GM18951 (cell line): ENCODE measurements around the gene TOB2.

ENCODE experiments used
- POLR2A ChIP-seq: IDR thresholded peaks from 4 replicates; pipeline ENCODE4 v1.6.1; 2011; ENCODE audit warnings: mild to moderate bottlenecking; ENCODE audit not compliant: insufficient read length, insufficient read depth; ENCODE audit errors: extremely low read depth
- in situ Hi-C: fragments of 300-500 bp; cut with MboI; formaldehyde crosslinking; loops from one replicate; pipeline ENCODE4 v1.12.0; 2022; ENCODE audit warnings: low sequenced_read_pairs, mixed read lengths, inconsistent platforms; ENCODE audit not compliant: unreplicated experiment

TOB2 gene

DNA sequence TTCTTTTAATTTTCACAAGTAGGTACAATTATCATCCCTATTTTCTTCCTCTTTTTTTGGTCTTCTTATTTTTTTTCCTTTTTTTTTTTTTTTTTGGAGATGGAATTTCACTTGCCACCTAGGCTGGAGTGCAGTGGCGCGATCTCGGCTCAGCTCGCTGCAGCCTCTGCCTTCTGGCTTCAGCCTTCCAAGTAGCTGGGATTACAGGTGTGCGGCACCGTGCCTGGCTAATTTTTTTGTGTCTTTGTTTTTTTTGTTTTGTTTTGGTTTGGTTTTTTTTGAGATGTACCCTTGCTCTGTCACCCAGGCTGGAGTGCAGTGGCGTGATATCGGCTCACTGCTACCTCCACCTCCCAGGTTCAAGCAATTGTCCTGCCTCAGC, 16.7 kb downstream of the TOB2 start:
- no peak for TF ChIP-seq POLR2A
- in situ Hi-C loops, result no loop called here

DNA sequence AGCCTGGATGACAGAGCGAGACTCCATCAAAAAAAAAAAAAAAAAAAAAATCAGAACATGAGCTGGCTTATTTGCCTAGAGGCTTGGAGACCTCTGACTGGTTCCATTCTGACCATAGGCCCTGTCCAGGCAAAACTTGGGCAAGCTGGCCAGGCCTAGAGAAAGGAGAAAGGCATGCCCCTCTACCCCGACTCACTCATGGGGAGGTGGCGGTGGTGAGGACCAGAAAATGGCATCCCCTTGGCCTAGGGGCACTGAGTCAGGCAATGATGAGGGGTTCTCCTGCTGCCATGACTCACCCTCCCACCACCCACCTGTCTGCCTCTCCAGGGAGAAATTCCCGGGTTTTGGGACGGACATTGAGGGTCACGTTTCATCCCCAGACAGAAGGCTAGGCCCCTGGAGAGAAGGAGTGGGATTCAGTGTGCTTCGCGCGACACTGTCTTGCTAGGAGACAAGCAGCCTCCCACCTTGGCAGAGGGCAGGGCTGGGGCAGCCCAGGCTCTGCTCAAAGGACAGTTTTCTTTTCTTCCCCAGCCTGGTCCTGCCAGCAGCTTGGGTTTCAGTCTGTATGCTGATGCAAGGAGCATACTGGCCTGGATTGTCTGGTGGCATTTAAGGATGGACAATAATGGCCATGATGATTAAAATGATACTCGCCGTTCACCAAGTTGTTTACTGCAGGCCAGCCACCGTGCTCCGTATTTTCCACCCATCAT, 17.2 kb downstream of the TOB2 start:
- in situ Hi-C loops, result no loop called here
- no peak for TF ChIP-seq POLR2A

DNA sequence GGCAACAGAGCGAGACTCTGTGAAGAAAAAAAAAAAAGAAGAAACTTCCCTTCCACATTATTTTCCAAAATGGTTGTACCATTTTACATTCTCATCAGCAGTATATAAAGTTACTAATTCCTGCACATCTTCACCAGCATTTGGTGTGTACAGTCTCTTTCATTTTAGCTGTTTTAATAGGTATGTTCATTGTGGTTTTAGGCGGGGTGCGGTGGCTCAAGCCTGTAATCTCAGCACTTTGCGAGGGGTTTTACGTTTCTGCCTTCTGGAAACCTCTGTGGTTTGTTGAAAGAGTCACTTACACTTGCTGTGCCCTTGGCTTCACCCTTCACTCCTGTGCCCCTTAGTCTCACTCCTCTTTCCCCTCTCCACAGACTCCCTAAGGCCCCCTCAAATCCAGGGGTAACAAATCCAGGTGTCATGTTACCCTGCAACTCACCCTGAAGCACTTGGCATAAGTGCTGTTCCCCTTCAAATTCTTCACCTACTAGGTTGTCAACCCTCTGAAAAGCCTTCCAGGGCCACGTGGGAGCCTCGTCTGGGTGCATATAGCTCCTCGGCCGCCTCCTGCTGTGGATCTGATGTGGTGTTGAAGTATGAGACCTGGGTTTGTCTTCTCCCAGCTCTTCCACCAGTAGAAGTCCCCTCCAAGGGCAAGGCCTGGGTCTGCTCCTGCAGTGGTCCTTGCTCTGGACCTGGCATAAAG, 20.8 kb downstream of the TOB2 start:
- TF ChIP-seq POLR2A, result no peak
- in situ Hi-C loops, result no loop called here

DNA sequence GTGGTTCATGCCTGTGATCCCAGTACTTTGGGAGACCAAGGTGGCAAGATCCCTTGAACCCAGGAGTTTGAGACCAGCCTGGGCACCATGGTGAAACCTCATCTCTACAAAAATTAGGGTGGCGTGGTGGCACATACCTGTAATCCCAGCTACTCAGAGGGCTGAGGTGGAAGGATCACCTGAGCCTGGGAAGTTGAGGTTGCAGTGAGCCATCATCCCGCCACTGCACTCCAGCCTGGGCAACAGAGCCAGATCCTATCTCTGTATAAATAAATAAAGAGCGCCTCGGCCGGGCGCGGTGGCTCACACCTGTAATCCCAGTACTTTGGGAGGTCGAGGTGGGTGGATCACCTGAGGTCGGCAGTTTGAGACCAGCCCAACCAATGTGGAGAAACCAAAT, 27.9 kb downstream of the TOB2 start:
- in situ Hi-C loops, result no loop called here
- no peak for TF ChIP-seq POLR2A

DNA sequence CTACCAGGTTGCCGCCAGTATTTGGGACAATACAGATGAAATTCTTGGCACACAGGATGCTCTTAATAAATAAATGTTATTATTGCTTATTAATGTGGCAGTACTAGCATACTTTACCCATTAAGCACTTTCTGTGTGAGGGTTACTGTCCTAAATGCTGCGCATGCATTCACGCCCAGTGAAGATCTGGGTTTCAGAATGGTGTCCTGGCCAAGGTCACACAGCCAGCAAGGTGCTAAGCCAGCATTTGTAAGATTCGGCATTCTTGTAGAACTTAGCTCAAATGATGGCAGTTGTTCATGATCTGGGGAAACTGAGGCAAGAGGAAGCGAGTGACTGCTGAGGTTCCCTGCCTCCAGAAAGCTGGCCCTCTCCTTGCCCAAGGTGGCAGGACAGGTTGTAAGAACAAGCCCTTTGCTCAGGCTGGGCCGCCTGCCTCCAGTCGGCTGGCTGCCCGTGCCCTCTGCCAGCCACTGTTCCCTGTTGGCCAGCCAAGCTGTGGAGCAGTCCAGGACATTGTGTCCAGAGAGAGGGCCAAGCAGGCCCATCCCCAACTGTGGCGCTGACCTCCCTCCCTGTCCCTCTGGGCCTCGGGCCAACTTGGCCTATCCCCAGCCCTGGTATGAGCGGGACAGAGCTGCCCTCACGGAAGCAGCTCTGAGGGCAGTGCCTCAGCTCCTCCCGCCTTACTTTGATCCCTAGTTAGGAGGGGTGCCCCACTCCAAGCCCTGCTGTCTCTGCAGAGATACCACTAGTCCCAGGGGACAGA, 28.8 kb downstream of the TOB2 start:
- TF ChIP-seq POLR2A, result no peak
- in situ Hi-C loops, result no loop called here

DNA sequence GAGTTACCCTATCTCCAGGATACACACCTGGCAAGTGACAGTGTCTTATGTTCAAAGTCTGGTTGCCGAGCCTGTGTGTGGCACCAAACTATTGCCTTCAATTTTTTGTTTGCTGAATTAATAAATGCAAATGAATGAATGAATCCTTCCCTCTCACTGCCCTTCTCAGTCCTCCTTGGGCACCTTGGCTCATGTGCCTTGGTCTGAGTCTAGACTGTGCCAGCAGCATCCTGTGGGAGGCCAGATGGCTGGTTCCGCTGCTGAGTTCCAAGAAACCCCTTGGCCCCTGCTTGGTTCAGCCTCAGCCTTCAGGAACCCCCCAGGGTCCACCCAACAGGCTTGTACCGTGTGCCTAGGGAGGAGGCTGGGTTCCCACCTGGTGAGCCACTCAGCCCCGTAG, 31.0 kb downstream of the TOB2 start:
- TF ChIP-seq POLR2A, result no peak

DNA sequence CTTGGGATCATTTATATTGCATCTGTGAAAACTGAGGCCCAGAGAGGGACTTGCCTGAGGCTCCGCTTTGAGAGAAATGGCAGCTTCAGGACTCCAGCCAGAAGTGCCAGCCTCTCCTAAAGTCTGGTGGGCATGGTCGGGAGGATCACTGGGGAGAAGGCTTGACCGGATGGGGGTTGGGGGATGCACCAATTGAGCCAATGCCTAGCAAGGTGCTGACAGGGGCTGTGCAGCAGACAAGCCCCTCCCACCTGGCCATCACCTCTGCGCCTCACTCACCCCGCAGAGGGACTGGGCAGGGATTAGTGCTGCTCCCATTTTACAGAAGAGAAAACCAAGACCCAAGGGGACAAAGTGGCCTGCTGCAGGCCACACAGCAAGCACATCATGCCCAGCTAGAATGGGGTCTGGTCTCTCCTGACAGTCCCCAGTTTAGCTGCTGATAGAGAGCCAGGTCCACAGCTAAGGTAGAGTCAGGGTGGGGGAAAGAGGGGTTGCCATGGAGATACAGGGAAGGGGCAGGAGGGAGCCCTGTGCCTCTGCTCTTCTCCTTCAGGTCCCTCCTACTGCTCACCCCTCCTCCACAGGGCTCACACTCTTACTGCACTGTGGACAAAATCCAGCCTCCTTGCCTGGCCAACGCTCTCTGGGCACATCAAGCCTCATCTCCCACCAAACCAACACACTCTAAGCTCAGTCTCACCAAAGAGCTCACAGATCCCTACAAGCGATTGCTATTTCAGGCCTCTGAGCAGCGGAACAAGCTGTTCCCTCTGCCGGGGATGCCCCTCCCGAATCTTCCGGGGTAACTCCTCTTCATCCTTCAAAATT, 35.4 kb downstream of the TOB2 start:
- in situ Hi-C loops, result no loop called here

More for the DNA sequence above, 31.0 kb downstream of the TOB2 start:
- in situ Hi-C loops, result no loop called here

DNA sequence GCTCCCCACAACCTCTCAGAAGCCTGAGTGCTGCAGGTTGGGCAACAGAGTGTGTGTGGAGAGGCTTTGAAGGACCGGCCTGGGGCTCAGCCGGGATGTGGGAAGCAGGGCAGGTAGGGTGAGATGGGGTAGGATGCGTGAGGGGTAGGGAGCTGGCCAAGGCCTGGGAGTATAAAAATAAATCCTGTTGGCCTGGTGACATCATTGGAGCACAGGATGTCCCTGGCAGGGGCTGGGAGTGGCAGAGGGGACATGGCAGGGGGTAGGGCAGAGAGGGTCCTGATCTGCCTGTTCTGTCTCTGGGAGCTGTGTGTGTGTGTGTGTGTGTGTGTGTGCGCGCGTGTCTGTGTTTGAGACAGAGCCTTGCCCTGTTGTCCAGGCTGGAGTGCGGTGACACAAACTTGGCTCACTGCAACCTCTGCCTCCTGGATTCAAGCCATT, 36.3 kb downstream of the TOB2 start:
- in situ Hi-C loops, result no loop called here
- no peak for TF ChIP-seq POLR2A

More for the DNA sequence above, 35.4 kb downstream of the TOB2 start:
- no peak for TF ChIP-seq POLR2A

DNA sequence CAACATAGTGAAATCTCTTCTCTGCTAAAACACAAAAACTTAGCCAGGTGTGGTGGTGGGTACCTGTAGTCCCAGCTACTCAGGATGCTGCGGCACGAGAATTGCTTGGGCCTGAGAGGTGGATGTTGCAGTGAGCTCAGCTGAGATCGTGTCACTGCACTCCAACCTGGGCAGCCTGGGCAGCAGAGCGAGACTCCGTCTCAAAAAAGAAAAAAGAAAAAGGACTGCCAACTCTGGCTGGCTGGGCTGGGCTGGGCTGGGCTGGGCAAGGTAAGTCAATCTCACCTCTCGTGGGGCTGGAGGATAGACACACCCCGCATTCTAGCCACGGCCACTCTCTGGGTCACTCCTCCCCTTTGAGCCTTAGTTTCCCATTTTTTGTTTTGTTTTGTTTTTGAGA, 37.9 kb downstream of the TOB2 start:
- TF ChIP-seq POLR2A, result no peak
- in situ Hi-C loops, result no loop called here

DNA sequence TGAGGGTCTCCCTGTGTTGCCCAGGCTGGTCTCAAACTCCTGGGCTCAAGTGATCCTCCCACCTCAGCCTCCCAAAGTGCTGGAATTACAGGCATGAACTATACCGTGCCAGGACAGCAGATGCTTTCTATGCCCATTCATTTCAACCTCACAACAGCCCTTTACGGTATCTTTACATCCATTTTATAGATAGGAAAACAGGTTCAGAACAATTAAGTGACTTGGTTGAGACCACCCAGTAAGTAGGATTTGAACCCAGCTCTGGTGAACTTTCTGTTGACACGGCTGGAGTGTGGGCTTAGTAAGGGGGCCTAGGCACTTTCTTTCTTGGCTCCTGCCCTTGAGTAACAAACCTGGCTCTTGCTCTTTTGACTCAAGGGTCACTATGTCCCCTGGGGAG, 39.2 kb downstream of the TOB2 start:
- in situ Hi-C loops, result no loop called here

DNA sequence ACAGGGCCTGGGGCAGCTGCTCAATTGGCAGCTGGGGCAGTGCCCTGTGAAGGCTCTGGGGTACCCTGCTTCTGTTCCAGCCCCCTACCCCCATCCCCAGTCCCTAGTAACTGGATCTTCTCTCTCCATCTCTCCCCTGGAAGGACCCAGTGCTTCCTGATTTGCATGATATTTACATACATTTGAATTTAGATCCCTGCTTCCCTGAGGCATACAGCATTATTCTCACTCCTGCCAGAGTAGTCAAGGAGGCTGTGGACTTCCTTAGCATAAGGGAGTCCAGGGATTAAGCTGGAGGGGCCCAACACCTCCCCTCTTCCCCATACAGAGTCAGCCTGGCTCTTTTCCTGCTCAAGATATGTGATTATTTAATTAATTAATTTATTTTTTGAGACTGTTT, 40.2 kb downstream of the TOB2 start:
- TF ChIP-seq POLR2A, result no peak
- in situ Hi-C loops, result no loop called here

More for the DNA sequence above, 39.2 kb downstream of the TOB2 start:
- no peak for TF ChIP-seq POLR2A

DNA sequence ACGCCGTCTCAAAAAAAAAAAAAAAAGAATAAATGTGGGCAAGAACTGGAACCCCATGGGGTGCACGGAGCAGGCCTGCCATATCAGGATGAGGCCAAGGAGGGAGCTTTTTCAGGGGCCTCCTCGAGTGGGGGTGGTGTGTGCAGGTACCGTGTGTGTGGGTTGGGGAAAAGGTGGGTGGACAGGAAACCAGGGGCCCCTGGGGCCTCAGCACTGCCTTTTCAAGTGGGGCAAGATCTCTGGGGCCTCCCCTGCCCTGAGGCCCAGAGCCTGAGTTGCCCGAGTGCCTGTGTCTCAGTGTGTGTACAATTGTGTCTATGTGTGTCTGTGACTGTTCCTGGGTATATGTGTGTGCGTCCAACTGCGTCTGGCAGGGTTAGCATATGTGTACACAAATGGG, 41.0 kb downstream of the TOB2 start:
- in situ Hi-C loops, result no loop called here

More for the DNA sequence above, 41.0 kb downstream of the TOB2 start:
- TF ChIP-seq POLR2A, result no peak
